Stomach (tissue), 9 donors: ENCODE results near the gene POU2AF2. TPM values are rescaled to one million over a fixed set of nuclear protein-coding genes. Genes with fewer than 3 reads are reported as not detected.

Source experiments
- DNase-seq, 2 donors: peaks; one replicate each; pipeline versions ENCODE4 v3.0.0 to v3.0.0-alpha.2; 2013 to 2019
- H3K27ac ChIP-seq, 5 donors: fragments of 200-600 bp in 4 of 5; sonication (generic) in 4 of 5; one replicate each; pipeline ENCODE4 v1.5.1; 2013 to 2019; ENCODE audit warnings: mild to moderate bottlenecking in 1 of 5, moderate library complexity in 1 of 5
- H3K27me3 ChIP-seq, 3 donors: fragments of 200-600 bp; sonication (generic); one replicate each; pipeline ENCODE4 v1.5.1; 2017 to 2019; ENCODE audit warnings: mixed run types in 1 of 3
- H3K36me3 ChIP-seq, 4 donors: fragments of 200-600 bp; sonication (generic); 1 replicate in 3 of 4; 2 replicates in 1 of 4; pipeline ENCODE4 v1.5.1; 2016 to 2019
- H3K4me1 ChIP-seq, 4 donors: fragments of 200-600 bp; sonication (generic); one replicate each; pipeline ENCODE4 v1.5.1; 2016 to 2019
- H3K4me3 ChIP-seq, 4 donors: fragments of 200-600 bp; sonication (generic) in 3 of 4; one replicate each; pipeline ENCODE4 v1.5.1; 2016 to 2019; ENCODE audit warnings: mild to moderate bottlenecking in 1 of 4
- H3K9me3 ChIP-seq, 4 donors: fragments of 200-600 bp; sonication (generic); one replicate each; pipeline ENCODE4 v1.5.1; 2016 to 2019
- CTCF ChIP-seq, 7 experiments: fragments of 450-650 bp in 4 of 7; fragments of 200-600 bp in 3 of 7; sonication (generic) in 3 of 7; IDR thresholded peaks; one replicate each; pipeline ENCODE4 v1.5.1; 2016 to 2019; ENCODE audit warnings: antibody characterized with exemption in 7 of 7, control low read depth in 2 of 7, mild to moderate bottlenecking in 1 of 7
- EP300 ChIP-seq: sonication (generic); formaldehyde crosslinking; IDR thresholded peaks from one replicate; pipeline ENCODE4 v1.6.1; 2017; ENCODE audit warnings: antibody characterized with exemption
- POLR2A ChIP-seq, 4 donors: fragments of 450-650 bp; IDR thresholded peaks; one replicate each; pipeline ENCODE4 v1.6.1; 2016; ENCODE audit warnings: antibody characterized with exemption in 4 of 4, control low read depth in 2 of 4, mild to moderate bottlenecking in 1 of 4, moderate library complexity in 1 of 4
- POLR2AphosphoS5 ChIP-seq, 3 donors: sonication (generic); formaldehyde crosslinking; IDR thresholded peaks; one replicate each; pipeline ENCODE4 v1.6.1; 2016; ENCODE audit warnings: antibody characterized with exemption in 3 of 3
- WGBS, 5 donors: extraction: QIAGEN DNeasy Blood & Tissue Kit in 3 of 5; methylation state at CpG; one replicate each; pipeline versions ENCODE4 v1.1.5 to v1.1.7; 2013 to 2018; 5-methylcytosine and 5-hydroxymethylcytosine counted together
- intact Hi-C: fragments of 100-400 bp; cut with DNase I; formaldehyde crosslinking; loops from one replicate; pipeline ENCODE4 v1.15.1; 2023; ENCODE audit warnings: low total_unique reads
- polyA plus RNA-seq, 3 donors: library from polyadenylated mRNA; stranded (reverse); fragments of 200-250 nt; gene quantifications; one replicate each; pipeline ENCODE4 v1.2.3, GENCODE V29; 2013
- total RNA-seq, 5 donors: library from RNA; depleted of rRNA; stranded (reverse); fragments of >200 nt; gene quantifications; one replicate each; pipeline versions ENCODE4 v1.1.0 to v1.2.3, GENCODE V29; 2014 to 2016
- donor health status: healthy with polysubstance abuse.
- donor health status: Bipolar disorder and iron deficiency.
- donor health status: healthy.

Gene POU2AF2
- total and polyA plus RNA-seq, 8 donors: 2.4 to 3.9 (median 3.1) TPM; not detected in 5

DNA sequence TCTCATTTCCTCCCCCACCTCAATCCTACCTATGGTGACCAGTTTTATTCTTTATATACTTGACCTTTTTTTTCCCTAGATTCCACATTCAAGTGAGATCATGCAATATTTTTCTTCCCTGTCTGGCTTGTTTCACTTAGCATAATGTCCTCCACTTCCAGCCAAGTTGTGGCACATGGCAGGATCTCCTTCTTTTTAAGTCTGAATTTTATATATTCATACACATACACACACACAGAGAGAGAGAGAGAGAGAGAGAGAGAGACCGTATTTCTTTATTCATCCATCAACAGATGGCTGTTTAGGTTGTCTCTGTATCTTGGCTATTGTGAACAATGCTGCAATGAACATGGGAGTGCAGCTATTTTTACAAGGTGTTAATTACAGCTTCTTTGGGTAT, 1.4 kb downstream of the POU2AF2 start:
- intact Hi-C loops: no loop called here

DNA sequence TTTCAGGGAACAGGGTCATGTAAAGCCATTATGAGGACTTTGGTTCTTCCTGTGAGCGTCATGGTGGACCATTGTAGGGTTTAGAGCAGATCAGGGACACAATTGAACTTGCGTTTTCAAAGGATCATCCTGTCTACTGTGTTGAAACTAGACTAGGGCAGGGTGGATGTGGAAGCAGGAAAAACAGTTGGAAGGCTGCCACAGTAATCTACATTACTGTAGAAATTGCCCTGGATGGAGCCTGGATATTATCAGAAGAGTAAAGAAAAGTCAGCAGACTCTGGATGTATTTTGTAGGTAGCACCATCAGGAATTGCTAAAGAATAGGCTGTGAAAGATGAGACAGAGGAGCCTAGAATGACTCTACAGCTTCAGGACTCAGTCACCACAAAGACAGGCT, 5.4 kb downstream of the POU2AF2 start:
- intact Hi-C loops: no loop called here
- no peak overlapping the region for H3K27ac ChIP-seq
- H3K4me1 ChIP-seq: no peaks in the 10 kb centered on the region
- no peaks in the 10 kb centered on the region for H3K9me3 ChIP-seq
- peaks cover 0 to 5% (median 0%) of the 10 kb centered on the region in 3 donors for H3K27me3 ChIP-seq
- TF ChIP-seq POLR2AphosphoS5 (IDR thresholded peaks at IDR 0.05) (no peak), EP300 (no peak), POLR2A (IDR thresholded peaks at IDR 0.05) (no peak), CTCF (IDR thresholded peaks at IDR 0.05) (no peak)
- peak in 1 of 2 donors; percentile 29 for DNase-seq
- WGBS, 5 donors: 32 to 51% (median 48%) methylated on average over 2 of the region's 2 CpGs
- H3K36me3 ChIP-seq: no peaks in the 10 kb centered on the region
- no peak overlapping the region for H3K4me3 ChIP-seq

More for the DNA sequence above, 1.4 kb downstream of the POU2AF2 start:
- TF ChIP-seq POLR2AphosphoS5 (IDR thresholded peaks at IDR 0.05): no peak
- TF ChIP-seq EP300: no peak
- no peak for TF ChIP-seq POLR2A (IDR thresholded peaks at IDR 0.05)
- TF ChIP-seq CTCF (IDR thresholded peaks at IDR 0.05): no peak
- Histone ChIP-seq H3K27ac (no peak overlapping the region), H3K36me3 (no peaks in the 10 kb centered on the region), H3K27me3 (peaks cover 0 to 5% (median 0%) of the 10 kb centered on the region in 3 donors), H3K9me3 (no peaks in the 10 kb centered on the region), H3K4me1 (no peaks in the 10 kb centered on the region), H3K4me3 (no peak overlapping the region)
- no peak for DNase-seq
- 78 to 89% (median 84%) methylated on average over 1 of the region's 1 CpG for WGBS, 5 donors

- no peak for DNase-seq
- Histone ChIP-seq H3K9me3 (no peaks in the 10 kb centered on the region), H3K27ac (no peak overlapping the region), H3K4me1 (no peaks in the 10 kb centered on the region), H3K27me3 (peaks cover 0 to 2% (median 0%) of the 10 kb centered on the region in 3 donors), H3K36me3 (no peaks in the 10 kb centered on the region), H3K4me3 (no peak overlapping the region)
- intact Hi-C loops: no loop called here
- TF ChIP-seq CTCF (IDR thresholded peaks at IDR 0.05): no peak
- TF ChIP-seq POLR2A (IDR thresholded peaks at IDR 0.05): no peak
- no peak for TF ChIP-seq EP300
- TF ChIP-seq POLR2AphosphoS5 (IDR thresholded peaks at IDR 0.05): no peak
- WGBS, 5 donors: 78 to 92% (median 90%) methylated on average over 1 of the region's 1 CpG
Observed at GRCh38 chr11:111253131-111253530, 7.6 kb downstream of the POU2AF2 start.

GRCh38 chr11:111253630-111254029, 8.1 kb downstream of the POU2AF2 start:
- no peak for TF ChIP-seq POLR2A (IDR thresholded peaks at IDR 0.05)
- no peak for TF ChIP-seq CTCF (IDR thresholded peaks at IDR 0.05)
- no peak for TF ChIP-seq EP300
- no peak for TF ChIP-seq POLR2AphosphoS5 (IDR thresholded peaks at IDR 0.05)
- Histone ChIP-seq H3K27ac (no peak overlapping the region), H3K4me1 (no peaks in the 10 kb centered on the region), H3K36me3 (no peaks in the 10 kb centered on the region), H3K4me3 (no peak overlapping the region), H3K27me3 (no peaks in the 10 kb centered on the region), H3K9me3 (no peaks in the 10 kb centered on the region)
- intact Hi-C loops: no loop called here
- 86 to 89% (median 88%) methylated on average over 5 of the region's 5 CpGs for WGBS, 5 donors
- no peak for DNase-seq
